WTC11 (cell line): ENCODE measurements around the gene ROMO1. TPM values are rescaled to one million over a fixed set of nuclear protein-coding genes. Genes with fewer than 3 reads are reported as not detected.

Experiments used
- AFF4 ChIP-seq: sonication (generic); formaldehyde crosslinking; IDR thresholded peaks from 2 replicates; pipeline ENCODE4 v1.8.1; 2023; ENCODE audit warnings: mild to moderate bottlenecking, missing genetic modification reagents, borderline replicate concordance
- ATF3 ChIP-seq: sonication (generic); formaldehyde crosslinking; conservative IDR thresholded peaks from 2 replicates; pipeline ENCODE4 v1.8.1; 2022; ENCODE audit warnings: mild to moderate bottlenecking, missing genetic modification reagents
- CDX4 ChIP-seq: fragments of 250-450 bp; sonication (Bioruptor Pico); IDR thresholded peaks from 2 replicates; pipeline ENCODE4 v1.9.0; 2021; ENCODE audit warnings: moderate library complexity, mild to moderate bottlenecking, inconsistent platforms, borderline replicate concordance
- CREB1 ChIP-seq: sonication (generic); formaldehyde crosslinking; IDR thresholded peaks from 2 replicates; pipeline ENCODE4 v1.8.0; 2023; ENCODE audit warnings: mild to moderate bottlenecking, missing genetic modification reagents
- CTCF ChIP-seq: fragments of 200-600 bp; IDR thresholded peaks from 2 replicates; pipeline ENCODE4 v1.8.0; 2022; ENCODE audit warnings: antibody characterized with exemption
- E2F1 ChIP-seq: sonication (generic); formaldehyde crosslinking; IDR thresholded peaks from 2 replicates; pipeline ENCODE4 v1.8.0; 2022; ENCODE audit warnings: mild to moderate bottlenecking, missing genetic modification reagents
- EMX1 ChIP-seq: fragments of 250-450 bp; sonication (Bioruptor Pico); IDR thresholded peaks from 2 replicates; pipeline ENCODE4 v1.8.0; 2021; ENCODE audit warnings: mild to moderate bottlenecking
- ESRRA ChIP-seq: sonication (generic); formaldehyde crosslinking; IDR thresholded peaks from 2 replicates; pipeline ENCODE4 v1.8.1; 2022; ENCODE audit warnings: mild to moderate bottlenecking, missing genetic modification reagents, borderline replicate concordance
- GRHL2 ChIP-seq: fragments of 250-450 bp; sonication (Bioruptor Pico); IDR thresholded peaks from 2 replicates; pipeline ENCODE4 v1.8.0; 2022; ENCODE audit warnings: mild to moderate bottlenecking, moderate library complexity; ENCODE audit not compliant: insufficient replicate concordance, severe bottlenecking
- GTF2I ChIP-seq: fragments of 250-450 bp; sonication (Bioruptor Pico); conservative IDR thresholded peaks from 2 replicates; pipeline ENCODE4 v1.4.0; 2021; ENCODE audit warnings: mild to moderate bottlenecking
- IRF2 ChIP-seq: sonication (generic); formaldehyde crosslinking; IDR thresholded peaks from 2 replicates; pipeline ENCODE4 v1.8.0; 2022; ENCODE audit warnings: low read depth, missing genetic modification reagents, borderline replicate concordance
- MXD4 ChIP-seq: fragments of 250-450 bp; sonication (Bioruptor Pico); IDR thresholded peaks from 2 replicates; pipeline ENCODE4 v1.8.0; 2021; ENCODE audit warnings: mild to moderate bottlenecking, moderate library complexity, borderline replicate concordance
- MYBL2 ChIP-seq: sonication (generic); formaldehyde crosslinking; IDR thresholded peaks from 2 replicates; pipeline ENCODE4 v1.8.1; 2023; ENCODE audit warnings: mild to moderate bottlenecking, moderate library complexity, missing genetic modification reagents
- NR1H2 ChIP-seq: sonication (generic); formaldehyde crosslinking; IDR thresholded peaks from 2 replicates; pipeline ENCODE4 v1.9.0; 2021; ENCODE audit warnings: mild to moderate bottlenecking, moderate library complexity, missing genetic modification reagents
- NR2C2 ChIP-seq: sonication (generic); formaldehyde crosslinking; IDR thresholded peaks from 2 replicates; pipeline ENCODE4 v1.8.0; 2022; ENCODE audit warnings: mild to moderate bottlenecking, missing genetic modification reagents
- NR3C1 ChIP-seq: sonication (generic); formaldehyde crosslinking; conservative IDR thresholded peaks from 2 replicates; pipeline ENCODE4 v1.8.1; 2023; ENCODE audit warnings: low read depth, mild to moderate bottlenecking, missing genetic modification reagents
- OVOL2 ChIP-seq: fragments of 250-450 bp; sonication (Bioruptor Pico); IDR thresholded peaks from 2 replicates; pipeline ENCODE4 v1.9.0; 2021; ENCODE audit warnings: mild to moderate bottlenecking, borderline replicate concordance
- PREB ChIP-seq: sonication (generic); formaldehyde crosslinking; IDR thresholded peaks from 2 replicates; pipeline ENCODE4 v1.8.1; 2022; ENCODE audit warnings: mild to moderate bottlenecking, missing genetic modification reagents, moderate library complexity, borderline replicate concordance
- RORB ChIP-seq: fragments of 250-450 bp; sonication (Bioruptor Pico); IDR thresholded peaks from 2 replicates; pipeline ENCODE4 v1.9.0; 2021; ENCODE audit warnings: mild to moderate bottlenecking
- SOX15 ChIP-seq: fragments of 250-450 bp; sonication (Bioruptor Pico); IDR thresholded peaks from 2 replicates; pipeline ENCODE4 v1.9.0; 2021; ENCODE audit warnings: mild to moderate bottlenecking
- USF1 ChIP-seq: sonication (generic); formaldehyde crosslinking; IDR thresholded peaks from 2 replicates; pipeline ENCODE4 v1.8.0; 2022; ENCODE audit warnings: mild to moderate bottlenecking, missing genetic modification reagents
- USF2 ChIP-seq: sonication (generic); formaldehyde crosslinking; IDR thresholded peaks from 2 replicates; pipeline ENCODE4 v1.8.1; 2023; ENCODE audit warnings: mild to moderate bottlenecking, missing genetic modification reagents, moderate library complexity
- ZMAT4 ChIP-seq: fragments of 250-450 bp; sonication (Bioruptor Pico); IDR thresholded peaks from 2 replicates; pipeline ENCODE4 v1.9.0; 2021; ENCODE audit warnings: mild to moderate bottlenecking
- ZNF232 ChIP-seq: sonication (generic); formaldehyde crosslinking; IDR thresholded peaks from 2 replicates; pipeline ENCODE4 v1.8.0; 2022; ENCODE audit warnings: mild to moderate bottlenecking, missing genetic modification reagents
- ZNF263 ChIP-seq: sonication (generic); formaldehyde crosslinking; IDR thresholded peaks from 2 replicates; pipeline ENCODE4 v1.8.1; 2022; ENCODE audit warnings: low read depth, mild to moderate bottlenecking, moderate library complexity, missing genetic modification reagents
- ZNF396 ChIP-seq: fragments of 250-450 bp; sonication (Bioruptor Pico); IDR thresholded peaks from 2 replicates; pipeline ENCODE4 v1.8.0; 2021; ENCODE audit warnings: mild to moderate bottlenecking, moderate library complexity, borderline replicate concordance
- total RNA-seq: library from RNA; stranded (reverse); gene quantifications from 3 replicates; pipeline ENCODE4 v1.2.3, GENCODE V29; 2021

The ROMO1 gene
- total RNA-seq, 1 experiment from 2014 or later: 213 TPM

GRCh38 chr20:35664466-35665206, 34.6 kb upstream of the ROMO1 start, which contains the start of the genes CPNE1 and RBM12 (continued):
- no peak for TF ChIP-seq NR3C1 (CRISPR knock-in tag)
- no peak for TF ChIP-seq ZNF263 (CRISPR knock-in tag)
- 0 out of 2 replicates have a peak, but pooled peaks have one; percentile 18 for TF ChIP-seq MYBL2 (CRISPR knock-in tag)
- TF ChIP-seq SOX15: no peak
- no peak for TF ChIP-seq GRHL2 (CRISPR knock-in tag)
- no peak for TF ChIP-seq ZNF396 (CRISPR knock-in tag)
- TF ChIP-seq ATF3 (CRISPR knock-in tag): no peak
- TF ChIP-seq RORB: no peak
- TF ChIP-seq OVOL2 (CRISPR knock-in tag): no peak
- TF ChIP-seq EMX1 (CRISPR knock-in tag): no peak; the same call in 1 of the 2 replicates
- no peak for TF ChIP-seq MXD4 (CRISPR knock-in tag)
- TF ChIP-seq ZNF232 (CRISPR knock-in tag): peak; percentile 94
- no peak for TF ChIP-seq NR1H2 (CRISPR knock-in tag)
- no peak; the same call in 1 of the 2 replicates for TF ChIP-seq NR2C2
- no peak; the same call in 1 of the 2 replicates for TF ChIP-seq USF2 (CRISPR knock-in tag)
- no peak for TF ChIP-seq CTCF
- no peak for TF ChIP-seq E2F1 (CRISPR knock-in tag)
- TF ChIP-seq GTF2I (CRISPR knock-in tag): no peak
- 0 out of 2 replicates have a peak, but pooled peaks have one; percentile 8 for TF ChIP-seq USF1 (CRISPR knock-in tag)
- TF ChIP-seq CDX4 (CRISPR knock-in tag): no peak
- no peak for TF ChIP-seq IRF2 (CRISPR knock-in tag)
- TF ChIP-seq ESRRA (CRISPR knock-in tag): no peak
- 0 out of 2 replicates have a peak, but pooled peaks have one; percentile 50 for TF ChIP-seq AFF4 (CRISPR knock-in tag)
- no peak for TF ChIP-seq ZMAT4
- TF ChIP-seq PREB (CRISPR knock-in tag): no peak
- no peak for TF ChIP-seq CREB1 (CRISPR knock-in tag)
